SK-N-SH (cell line): ENCODE results near the gene GRID2IP. TPM values are rescaled to one million over a fixed set of nuclear protein-coding genes. Genes with fewer than 3 reads are reported as not detected.

ENCODE experiments used
- CTCF ChIA-PET: fragments of 300-600, 350-600 bp; formaldehyde crosslinking; extraction: SDS; loops from one replicate; lab custom pipeline; 2021; lab: Yijun Ruan, JAX
- POLR2A ChIA-PET: fragments of 350-600 bp; sonication (Branson Sonifier 250); formaldehyde crosslinking; extraction: SDS; loops from one replicate; lab custom pipeline; 2020; ENCODE audit warnings: antibody characterized with exemption, inconsistent platforms; lab: Yijun Ruan, JAX
- DNase-seq: peaks from one replicate; pipeline ENCODE4 v3.0.0; 2012
- H2AFZ ChIP-seq: fragments of 200-600 bp; sonication (generic); 2 replicates; pipeline ENCODE4 v1.8.1; 2016; ENCODE audit warnings: antibody characterized with exemption, mild to moderate bottlenecking, low read depth
- H3F3A ChIP-seq: fragments of 200-600 bp; sonication (generic); replicated peaks from 2 replicates; pipeline ENCODE3; 2016; ENCODE audit warnings: antibody characterized with exemption, mild to moderate bottlenecking; ENCODE audit not compliant: insufficient read depth
- H3K27ac ChIP-seq, 2 experiments: fragments of 200-500 bp in 1 of 2; fragments of 200-600 bp in 1 of 2; sonication (Bioruptor generic) in 1 of 2; sonication (generic), shearing (Covaris generic) in 1 of 2; 2 replicates each; pipeline versions ENCODE4 v1.5.1 to v1.6.1; 2014 to 2016; ENCODE audit warnings: low read depth in 2 of 2, inconsistent platforms in 1 of 2, low read length in 1 of 2, mild to moderate bottlenecking in 1 of 2, mixed read lengths in 1 of 2
- H3K27me3 ChIP-seq: fragments of 200-600 bp; sonication (generic), shearing (Covaris generic); 2 replicates; pipeline ENCODE4 v1.6.1; 2016; ENCODE audit warnings: mixed run types; ENCODE audit not compliant: insufficient read depth
- H3K36me3 ChIP-seq, 2 experiments: fragments of 200-500 bp in 1 of 2; fragments of 200-600 bp in 1 of 2; sonication (Bioruptor generic) in 1 of 2; sonication (generic) in 1 of 2; replicated peaks in 1 of 2; 2 replicates each; pipeline versions ENCODE3 to v1.5.1; 2014 to 2016; ENCODE audit warnings: low read length in 1 of 2, mild to moderate bottlenecking in 1 of 2; ENCODE audit not compliant: insufficient read depth in 2 of 2, control insufficient read depth in 1 of 2
- H3K4me1 ChIP-seq, 2 experiments: fragments of 200-500 bp in 1 of 2; fragments of 200-600 bp in 1 of 2; sonication (Bioruptor generic) in 1 of 2; sonication (generic), shearing (Covaris generic) in 1 of 2; 2 replicates each; pipeline versions ENCODE4 v1.5.1 to v1.6.1; 2014 to 2016; ENCODE audit warnings: low read depth in 1 of 2, low read length in 1 of 2, mixed run types in 1 of 2; ENCODE audit not compliant: insufficient read depth in 2 of 2, control insufficient read depth in 1 of 2
- H3K4me2 ChIP-seq: fragments of 200-600 bp; sonication (generic), shearing (Covaris generic); 2 replicates; pipeline ENCODE4 v1.6.1; 2017; ENCODE audit warnings: mixed run types
- H3K4me3 ChIP-seq, 2 experiments: fragments of 200-500 bp in 1 of 2; fragments of 200-600 bp in 1 of 2; sonication (Bioruptor generic) in 1 of 2; sonication (generic), shearing (Covaris generic) in 1 of 2; 2 replicates each; pipeline versions ENCODE4 v1.5.1 to v1.8.1; 2014 to 2016; ENCODE audit warnings: low read depth in 2 of 2, inconsistent platforms in 1 of 2, low read length in 1 of 2, mild to moderate bottlenecking in 1 of 2, mixed read lengths in 1 of 2, moderate library complexity in 1 of 2
- H3K79me2 ChIP-seq: fragments of 200-600 bp; sonication (generic); 2 replicates; pipeline ENCODE4 v1.8.1; 2017; ENCODE audit warnings: mild to moderate bottlenecking; ENCODE audit not compliant: insufficient read depth
- H3K9ac ChIP-seq: fragments of 200-600 bp; sonication (generic); 2 replicates; pipeline ENCODE4 v1.6.1; 2017; ENCODE audit warnings: mixed run types
- H3K9me2 ChIP-seq: fragments of 200-600 bp; sonication (generic); 2 replicates; pipeline ENCODE4 v1.6.1; 2017; ENCODE audit warnings: mixed run types
- H3K9me3 ChIP-seq: fragments of 200-600 bp; sonication (generic); 2 replicates; pipeline ENCODE4 v1.6.1; 2017; ENCODE audit warnings: mixed run types, mild to moderate bottlenecking, moderate library complexity
- H4K20me1 ChIP-seq: fragments of 200-600 bp; sonication (generic); 2 replicates; pipeline ENCODE4 v1.6.1; 2017; ENCODE audit warnings: mild to moderate bottlenecking, mixed run types; ENCODE audit not compliant: insufficient read depth
- CTCF ChIP-seq: fragments of 200-600 bp; sonication (generic); IDR thresholded peaks from 2 replicates; pipeline ENCODE4 v1.6.1; 2017; ENCODE audit warnings: antibody characterized with exemption, mild to moderate bottlenecking, moderate library complexity
- ELF1 ChIP-seq: IDR thresholded peaks from 2 replicates; pipeline ENCODE4 v1.4.0; 2012
- EP300 ChIP-seq, 2 experiments: IDR thresholded peaks; 2 replicates each; pipeline versions ENCODE4 v1.4.0 to v1.6.1; 2012; ENCODE audit warnings: borderline replicate concordance in 1 of 2, low read depth in 1 of 2, low read length in 1 of 2
- EZH2phosphoT487 ChIP-seq: fragments of 200-600 bp; sonication (generic); IDR thresholded peaks from 2 replicates; pipeline ENCODE4 v1.6.1; 2017; ENCODE audit warnings: low read depth, mixed run types, mild to moderate bottlenecking, antibody characterized with exemption, moderate library complexity, borderline replicate concordance
- GABPA ChIP-seq: IDR thresholded peaks from 2 replicates; pipeline ENCODE4 v1.4.0; 2012; ENCODE audit warnings: low read depth, mild to moderate bottlenecking
- MAX ChIP-seq: IDR thresholded peaks from 2 replicates; pipeline ENCODE4 v1.4.0; 2012; ENCODE audit warnings: low read depth
- MEF2A ChIP-seq: IDR thresholded peaks from 2 replicates; pipeline ENCODE4 v1.4.0; 2012; ENCODE audit warnings: low read depth, borderline replicate concordance
- NFIC ChIP-seq: IDR thresholded peaks from 2 replicates; pipeline ENCODE4 v1.4.0; 2012; ENCODE audit warnings: borderline replicate concordance
- PBX3 ChIP-seq: IDR thresholded peaks from 2 replicates; pipeline ENCODE4; 2012
- REST ChIP-seq: IDR thresholded peaks from 2 replicates; pipeline ENCODE4 v1.6.1; 2012; ENCODE audit warnings: mild to moderate bottlenecking, low read depth, low read length, moderate library complexity
- SMC3 ChIP-seq: IDR thresholded peaks from 2 replicates; pipeline ENCODE4 v1.6.1; 2012; ENCODE audit warnings: low read depth, low read length, improper control_type of control experiment
- TAF1 ChIP-seq: IDR thresholded peaks from 2 replicates; pipeline ENCODE4 v1.6.1; 2012; ENCODE audit warnings: low read depth, mild to moderate bottlenecking, low read length, moderate library complexity, borderline replicate concordance
- TCF12 ChIP-seq: IDR thresholded peaks from 2 replicates; pipeline ENCODE4 v1.4.0; 2012
- TEAD4 ChIP-seq: IDR thresholded peaks from 2 replicates; pipeline ENCODE4 v1.4.0; 2012; ENCODE audit warnings: mild to moderate bottlenecking, borderline replicate concordance; ENCODE audit not compliant: insufficient read depth
- USF1 ChIP-seq: IDR thresholded peaks from 2 replicates; pipeline ENCODE4 v1.4.0; 2012; ENCODE audit warnings: low read depth, borderline replicate concordance
- YY1 ChIP-seq: IDR thresholded peaks from 2 replicates; pipeline ENCODE4 v1.4.0; 2012; ENCODE audit warnings: low read depth, mild to moderate bottlenecking
- ZBTB33 ChIP-seq: IDR thresholded peaks from 2 replicates; pipeline ENCODE4 v1.4.0; 2012; ENCODE audit warnings: low read depth, borderline replicate concordance
- WGBS: methylation state at CpG from one replicate; pipeline ENCODE4 v1.1.6; 2017; ENCODE audit warnings: low lambda C conversion rate; 5-methylcytosine and 5-hydroxymethylcytosine counted together
- polyA plus RNA-seq, 3 experiments: library from polyadenylated mRNA; depleted of rRNA; stranded (reverse); fragments of >200 nt; gene quantifications; 2 replicates each; pipeline ENCODE4 v1.2.3, GENCODE V29; 2012

GRID2IP gene
- polyA plus RNA-seq, 1 of the 3 experiments (the other 2 are of a cell fraction): 0.03 TPM

GRCh38 chr7:6547400-6547799, 3.9 kb downstream of the GRID2IP start:
- CTCF ChIA-PET: interaction anchor here (2.0 to 3.9 kb wide), 3 partner anchors 11 to 21 kb away, joined by 5 to 20 read pairs (median 6); no protein-coding TSS in a partner anchor
- Histone ChIP-seq H3K79me2 (no peaks in the 10 kb centered on the region), H2AFZ (no peak overlapping the region), H3K9me2 (no peaks in the 10 kb centered on the region), H3K4me3 (no peak overlapping the region), H3K27me3 (no peaks in the 10 kb centered on the region), H3K4me2 (no peak overlapping the region), H4K20me1 (no peaks in the 10 kb centered on the region), H3F3A (no peaks in the 10 kb centered on the region), H3K9ac (no peak overlapping the region), H3K4me1 (no peaks in the 10 kb centered on the region), H3K36me3 (no peaks in the 10 kb centered on the region), H3K27ac (no peak overlapping the region), H3K9me3 (no peaks in the 10 kb centered on the region)
- no peak for TF ChIP-seq ZBTB33
- no peak for TF ChIP-seq MEF2A
- no peak for TF ChIP-seq SMC3
- TF ChIP-seq TAF1: no peak
- no peak for TF ChIP-seq MAX
- no peak for TF ChIP-seq TEAD4
- no peak for TF ChIP-seq GABPA
- DNase-seq: no peak
- POLR2A ChIA-PET: no interaction called here
- 88% methylated on average over 1 of the region's 1 CpG for WGBS

- no peaks in the 10 kb centered on the region for H3K4me1 ChIP-seq
- CTCF ChIA-PET: interaction anchor here (0.6 to 3.9 kb wide), 8 partner anchors 8 to 31 kb away, joined by 3 to 20 read pairs (median 4); no protein-coding TSS in a partner anchor
- H4K20me1 ChIP-seq: no peaks in the 10 kb centered on the region
- H3K9me2 ChIP-seq: no peaks in the 10 kb centered on the region
- no peak overlapping the region for H2AFZ ChIP-seq
- H3K4me2 ChIP-seq: no peak overlapping the region
- WGBS: 52% methylated on average over 11 of the region's 12 CpGs
- H3K27ac ChIP-seq: no peak overlapping the region
- H3K79me2 ChIP-seq: no peaks in the 10 kb centered on the region
- H3K9me3 ChIP-seq: no peaks in the 10 kb centered on the region
- POLR2A ChIA-PET: no interaction called here
- DNase-seq: peak; percentile 45
- no peak overlapping the region for H3K4me3 ChIP-seq
- no peak overlapping the region for H3K9ac ChIP-seq
- H3F3A ChIP-seq: no peaks in the 10 kb centered on the region
- no peaks in the 10 kb centered on the region for H3K36me3 ChIP-seq
- no peaks in the 10 kb centered on the region for H3K27me3 ChIP-seq
- TF ChIP-seq TCF12 (no peak), PBX3 (no peak), NFIC (no peak), EZH2phosphoT487 (no peak), YY1 (no peak), REST (no peak), CTCF (no peak), USF1 (no peak), TAF1 (no peak), ELF1 (no peak), EP300 (IDR thresholded peaks at IDR 0.05; ENCODE audit: borderline replicate concordance in 1 of 2, low read depth in 1 of 2, low read length in 1 of 2) (no peak)
Observed at GRCh38 chr7:6546498-6547251, 4.6 kb downstream of the GRID2IP start.
